GM12865 (cell line): ENCODE measurements around the gene WDR93.
A peak's percentile ranks its signal among the peaks of the same experiment; 100 is the strongest.

Source experiments
- DNase-seq: peaks from one replicate; pipeline ENCODE4 v3.0.0; 2010; ENCODE audit warnings: low read depth
- H3K4me3 ChIP-seq: 2 replicates; pipeline ENCODE4 v1.5.1; 2011; ENCODE audit warnings: mild to moderate bottlenecking, low read depth, low read length, control low read depth
- TF ChIP-seq, protein P1 (sequence below): IDR thresholded peaks from 2 replicates; pipeline ENCODE4 v1.5.1; 2011; ENCODE audit warnings: low read length, control low read depth, low read depth, inconsistent platforms; ENCODE audit not compliant: insufficient read depth; ENCODE audit errors: missing control alignments

Gene WDR93

DNA sequence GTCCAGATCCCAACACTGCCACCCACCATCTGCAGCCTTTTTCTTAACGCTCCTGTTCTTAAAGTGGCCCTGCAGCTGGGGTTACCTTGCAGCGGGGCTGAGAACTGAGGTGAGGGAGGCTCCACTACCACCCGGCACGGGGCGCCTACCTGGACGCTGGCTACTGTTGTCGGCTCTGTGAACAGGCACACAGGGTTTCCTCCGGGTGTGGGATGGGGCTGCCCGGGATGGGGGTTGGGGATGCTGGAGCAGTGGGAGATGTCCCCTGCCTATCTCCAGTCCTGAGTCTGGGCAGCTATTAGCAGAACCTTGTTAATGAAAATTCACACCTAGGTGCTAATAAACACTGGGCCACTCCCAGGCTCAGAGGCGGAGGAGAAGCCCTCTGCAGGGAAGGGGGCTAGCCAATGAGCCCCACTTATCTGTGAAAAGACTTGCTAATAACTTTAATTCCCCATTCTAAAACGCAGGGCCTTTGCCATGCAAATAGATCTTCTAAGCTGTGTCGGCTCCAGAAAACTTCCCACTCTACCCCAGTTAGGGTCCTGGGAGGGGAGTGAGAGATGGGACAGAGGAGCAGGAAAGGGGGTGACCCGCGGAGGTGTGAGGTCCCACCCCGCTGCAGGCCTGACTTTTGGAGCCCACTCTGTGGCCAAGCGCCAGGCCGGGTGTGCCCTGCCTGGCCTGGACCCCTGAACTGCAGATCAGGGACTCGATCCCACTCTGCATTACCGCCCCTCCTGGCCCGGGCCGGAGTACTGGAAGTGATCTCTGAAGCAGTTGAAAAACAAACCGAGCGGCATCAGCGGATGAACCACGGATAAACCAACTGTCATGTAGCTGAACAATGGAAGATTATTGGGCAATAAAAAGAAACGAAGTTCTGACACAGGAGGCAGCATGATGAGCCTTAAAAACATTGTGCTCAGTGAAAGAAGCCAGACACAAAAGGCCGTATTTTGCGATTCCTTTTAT is 57.4 kb downstream of the WDR93 start:
- TF ChIP-seq, protein P1, sequence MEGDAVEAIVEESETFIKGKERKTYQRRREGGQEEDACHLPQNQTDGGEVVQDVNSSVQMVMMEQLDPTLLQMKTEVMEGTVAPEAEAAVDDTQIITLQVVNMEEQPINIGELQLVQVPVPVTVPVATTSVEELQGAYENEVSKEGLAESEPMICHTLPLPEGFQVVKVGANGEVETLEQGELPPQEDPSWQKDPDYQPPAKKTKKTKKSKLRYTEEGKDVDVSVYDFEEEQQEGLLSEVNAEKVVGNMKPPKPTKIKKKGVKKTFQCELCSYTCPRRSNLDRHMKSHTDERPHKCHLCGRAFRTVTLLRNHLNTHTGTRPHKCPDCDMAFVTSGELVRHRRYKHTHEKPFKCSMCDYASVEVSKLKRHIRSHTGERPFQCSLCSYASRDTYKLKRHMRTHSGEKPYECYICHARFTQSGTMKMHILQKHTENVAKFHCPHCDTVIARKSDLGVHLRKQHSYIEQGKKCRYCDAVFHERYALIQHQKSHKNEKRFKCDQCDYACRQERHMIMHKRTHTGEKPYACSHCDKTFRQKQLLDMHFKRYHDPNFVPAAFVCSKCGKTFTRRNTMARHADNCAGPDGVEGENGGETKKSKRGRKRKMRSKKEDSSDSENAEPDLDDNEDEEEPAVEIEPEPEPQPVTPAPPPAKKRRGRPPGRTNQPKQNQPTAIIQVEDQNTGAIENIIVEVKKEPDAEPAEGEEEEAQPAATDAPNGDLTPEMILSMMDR: no peak
- H3K4me3 ChIP-seq: no peak overlapping the region
- DNase-seq: no peak

DNA sequence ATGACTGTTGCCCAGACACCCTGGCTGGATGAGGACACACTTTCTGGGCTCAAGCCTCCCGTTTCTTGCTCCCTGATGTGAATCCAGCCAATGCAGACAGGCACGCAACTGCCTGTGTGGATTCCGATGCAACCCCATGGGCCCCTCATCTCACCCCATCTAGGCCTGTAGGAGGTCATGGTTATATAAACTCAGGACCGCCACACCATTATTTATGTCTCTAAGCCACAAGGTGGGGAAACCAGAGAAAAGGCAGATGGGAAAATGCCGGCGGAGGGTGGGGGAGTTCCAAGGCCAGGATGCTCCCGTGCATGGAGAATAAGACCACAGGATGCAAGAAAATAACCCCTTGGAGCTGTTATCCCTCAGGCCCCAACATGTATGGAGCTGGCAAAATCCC is 58.4 kb downstream of the WDR93 start:
- DNase-seq: no peak
- no peak overlapping the region for H3K4me3 ChIP-seq
- TF ChIP-seq, protein P1: no peak

- TF ChIP-seq, protein P1: no peak
- H3K4me3 ChIP-seq: no peak overlapping the region
Observed at GRCh38 chr15:89749526-89749925, 58.9 kb downstream of the WDR93 start.

DNA sequence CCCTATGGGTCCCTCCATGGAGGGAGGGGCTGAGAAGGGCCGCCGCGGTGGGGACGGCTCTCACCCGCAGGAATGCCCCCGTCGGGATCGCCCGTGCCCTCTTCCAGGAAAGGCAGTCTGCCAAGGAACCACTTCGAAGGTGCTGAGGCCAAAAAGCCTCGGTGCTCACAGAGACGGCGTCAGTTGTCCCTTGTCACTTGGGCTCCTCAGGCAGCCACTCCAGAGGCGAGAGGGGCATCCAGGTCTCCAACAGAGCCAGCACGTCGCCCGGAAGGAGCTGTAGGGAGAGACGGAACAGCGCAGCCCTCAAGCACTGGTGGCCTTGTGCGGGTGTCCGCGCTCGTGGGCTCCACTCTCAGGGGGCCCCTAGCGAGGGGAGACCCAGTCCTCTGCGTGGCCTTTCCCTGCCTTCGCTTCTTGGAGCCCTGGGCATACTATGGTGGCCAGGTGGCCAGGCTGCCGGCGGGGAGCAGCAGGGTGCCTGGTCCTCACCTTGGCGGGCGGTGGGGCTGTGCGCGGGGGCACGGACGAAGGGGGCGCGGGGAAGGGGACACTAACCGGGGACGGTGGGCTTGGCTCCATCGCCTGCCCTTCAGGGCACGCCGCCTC is 59.4 kb downstream of the WDR93 start:
- peak overlapping the region; percentile 55 for H3K4me3 ChIP-seq
- TF ChIP-seq, protein P1: no peak
- no peak for DNase-seq

More at GRCh38 chr15:89749526-89749925, 58.9 kb downstream of the WDR93 start:
- DNase-seq: no peak

- peak; percentile 95 for DNase-seq
- TF ChIP-seq, protein P1: peak; percentile 67
- H3K4me3 ChIP-seq: peak within 1 kb of the TSS; percentile 55
Observed at GRCh38 chr15:89750560-89751542, 60.2 kb downstream of the WDR93 start, which contains the start of gene MESP1. MESP1 (minus strand) TSS chr15:89751249; CDS start chr15:89751231, 18 bp downstream.

- H3K4me3 ChIP-seq: no peak overlapping the region
- no peak for DNase-seq
- TF ChIP-seq, protein P1: no peak
Observed at GRCh38 chr15:89751748-89752147, 61.1 kb downstream of the WDR93 start.
